OCI-LY1 (cell line): ENCODE results near the gene PATJ.

Experiments
- H2AFZ ChIP-seq: fragments of 200-600 bp; sonication (generic), shearing (Covaris generic); 2 replicates; pipeline ENCODE4 v1.6.0; 2014; ENCODE audit warnings: antibody characterized with exemption, mild to moderate bottlenecking, low read length
- H3F3A ChIP-seq: fragments of 200-600 bp; sonication (generic), shearing (Covaris generic); 2 replicates; pipeline ENCODE4 v1.6.0; 2014; ENCODE audit warnings: mild to moderate bottlenecking, antibody characterized with exemption, low read length, moderate library complexity; ENCODE audit not compliant: insufficient read depth
- H3K27ac ChIP-seq: fragments of 200-600 bp; sonication (generic); 2 replicates; pipeline ENCODE4 v1.5.1; 2014; ENCODE audit warnings: low read length, mixed run types, mild to moderate bottlenecking, low read depth; ENCODE audit not compliant: poor library complexity, severe bottlenecking
- H3K27me3 ChIP-seq: fragments of 200-600 bp; sonication (generic); 2 replicates; pipeline ENCODE4 v1.6.0; 2014; ENCODE audit warnings: antibody characterized with exemption, mild to moderate bottlenecking, low read length, moderate library complexity; ENCODE audit not compliant: insufficient read depth
- H3K36me3 ChIP-seq: fragments of 200-600 bp; sonication (generic); 2 replicates; pipeline ENCODE4 v1.6.1; 2014; ENCODE audit warnings: mild to moderate bottlenecking, antibody characterized with exemption, low read length, moderate library complexity, mixed read lengths; ENCODE audit not compliant: insufficient read depth
- H3K4me1 ChIP-seq: fragments of 200-600 bp; sonication (generic); 2 replicates; pipeline ENCODE4 v1.5.1; 2014; ENCODE audit warnings: mild to moderate bottlenecking, low read length, moderate library complexity; ENCODE audit not compliant: insufficient read depth, severe bottlenecking
- H3K4me2 ChIP-seq: fragments of 200-600 bp; sonication (generic), shearing (Covaris generic); 2 replicates; pipeline ENCODE4 v1.6.1; 2014; ENCODE audit warnings: low read length
- H3K4me3 ChIP-seq: fragments of 200-600 bp; sonication (generic); 2 replicates; pipeline ENCODE4 v1.5.1; 2014; ENCODE audit warnings: low read length, low read depth, mild to moderate bottlenecking, mixed read lengths; ENCODE audit not compliant: poor library complexity, severe bottlenecking
- H3K79me2 ChIP-seq: fragments of 200-600 bp; shearing (Covaris generic); 2 replicates; pipeline ENCODE4 v1.6.1; 2016; ENCODE audit warnings: mixed run types, low read length, mixed read lengths; ENCODE audit not compliant: insufficient read depth
- H3K9ac ChIP-seq: fragments of 200-600 bp; sonication (generic), shearing (Covaris generic); 2 replicates; pipeline ENCODE4 v1.6.1; 2014; ENCODE audit warnings: mild to moderate bottlenecking, low read length, mixed read lengths
- H3K9me2 ChIP-seq: fragments of 200-600 bp; sonication (generic), shearing (Covaris generic); 2 replicates; pipeline ENCODE4 v1.6.1; 2014; ENCODE audit warnings: low read depth, mild to moderate bottlenecking, low read length, mixed read lengths
- H3K9me3 ChIP-seq: fragments of 200-600 bp; shearing (Covaris generic); 2 replicates; pipeline ENCODE4 v1.6.1; 2014; ENCODE audit warnings: low read length, mixed read lengths
- H4K20me1 ChIP-seq: fragments of 200-600 bp; sonication (generic), shearing (Covaris generic); 2 replicates; pipeline ENCODE4 v1.6.0; 2016; ENCODE audit warnings: mild to moderate bottlenecking, low read length; ENCODE audit not compliant: insufficient read depth
- CTCF ChIP-seq: fragments of 200-600 bp; sonication (generic), shearing (Covaris generic); IDR thresholded peaks from 2 replicates; pipeline ENCODE4 v1.5.1; 2017; ENCODE audit warnings: mild to moderate bottlenecking, antibody characterized with exemption, low read length, moderate library complexity, mixed read lengths
- EZH2 ChIP-seq: fragments of 200-600 bp; sonication (generic), shearing (Covaris generic); IDR thresholded peaks from 2 replicates; pipeline ENCODE4 v1.8.0; 2017; ENCODE audit warnings: borderline replicate concordance, mixed run types, mild to moderate bottlenecking, antibody characterized with exemption, low read length, moderate library complexity, mixed read lengths

PATJ gene

GRCh38 chr1:61812916-61813315 lies 70.6 kb downstream of the PATJ start:
- Histone ChIP-seq H3K4me2 (no peak overlapping the region), H3K9me2 (no peaks in the 10 kb centered on the region), H2AFZ (no peak overlapping the region), H3K27me3 (no peaks in the 10 kb centered on the region), H3K9me3 (no peaks in the 10 kb centered on the region), H3K4me3 (no peak overlapping the region), H3F3A (no peaks in the 10 kb centered on the region), H3K36me3 (no peaks in the 10 kb centered on the region), H3K9ac (no peak overlapping the region), H4K20me1 (no peaks in the 10 kb centered on the region), H3K79me2 (no peaks in the 10 kb centered on the region), H3K27ac (no peak overlapping the region), H3K4me1 (no peaks in the 10 kb centered on the region)
- TF ChIP-seq CTCF = no peak
- no peak for TF ChIP-seq EZH2

GRCh38 chr1:61816191-61816590 lies 73.9 kb downstream of the PATJ start:
- Histone ChIP-seq H3K4me2 (no peak overlapping the region), H3K4me1 (no peaks in the 10 kb centered on the region), H3F3A (no peaks in the 10 kb centered on the region), H3K9me2 (no peaks in the 10 kb centered on the region), H4K20me1 (no peaks in the 10 kb centered on the region), H3K79me2 (no peaks in the 10 kb centered on the region), H3K27me3 (no peaks in the 10 kb centered on the region), H3K9me3 (no peaks in the 10 kb centered on the region), H3K27ac (no peak overlapping the region), H3K9ac (no peak overlapping the region), H3K36me3 (no peaks in the 10 kb centered on the region), H2AFZ (no peak overlapping the region), H3K4me3 (no peak overlapping the region)
- TF ChIP-seq EZH2 (no peak), CTCF (no peak)

- TF ChIP-seq CTCF (no peak), EZH2 (no peak)
- Histone ChIP-seq H3K27ac (no peak overlapping the region), H3K9me3 (no peaks in the 10 kb centered on the region), H3K4me2 (no peak overlapping the region), H3K36me3 (peaks cover 15% of the 10 kb centered on the region), H3K9me2 (no peaks in the 10 kb centered on the region), H2AFZ (no peak overlapping the region), H3K27me3 (no peaks in the 10 kb centered on the region), H3K79me2 (no peaks in the 10 kb centered on the region), H4K20me1 (no peaks in the 10 kb centered on the region), H3K4me3 (no peak overlapping the region), H3K4me1 (no peaks in the 10 kb centered on the region), H3F3A (no peaks in the 10 kb centered on the region), H3K9ac (no peak overlapping the region)
These were observed 76.7 kb downstream of the PATJ start for GRCh38 chr1:61818992-61819391.
